ENCODE measurements around the gene FOCAD.

FOCAD gene

DNA sequence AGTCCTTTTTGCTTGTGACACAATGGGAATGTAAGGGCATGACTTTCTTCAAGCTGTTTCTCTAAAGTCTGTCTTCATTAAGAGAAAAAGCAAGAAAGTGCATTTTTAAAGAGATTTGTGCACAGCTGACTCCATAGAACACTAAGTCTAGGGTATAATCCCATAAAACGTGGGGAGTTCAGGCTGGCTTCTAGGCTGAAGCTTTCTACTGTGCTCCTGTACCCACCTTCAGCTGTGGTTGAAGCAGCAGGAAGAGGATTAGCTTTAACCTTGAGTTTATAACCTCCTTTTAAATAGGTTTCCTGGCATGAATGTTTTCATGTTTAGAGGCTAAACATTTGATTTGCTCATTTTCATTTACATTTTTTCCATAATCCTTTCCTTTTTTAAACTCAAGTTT, 220.9 kb downstream of the FOCAD start:
- TF ChIP-seq, protein P1, sequence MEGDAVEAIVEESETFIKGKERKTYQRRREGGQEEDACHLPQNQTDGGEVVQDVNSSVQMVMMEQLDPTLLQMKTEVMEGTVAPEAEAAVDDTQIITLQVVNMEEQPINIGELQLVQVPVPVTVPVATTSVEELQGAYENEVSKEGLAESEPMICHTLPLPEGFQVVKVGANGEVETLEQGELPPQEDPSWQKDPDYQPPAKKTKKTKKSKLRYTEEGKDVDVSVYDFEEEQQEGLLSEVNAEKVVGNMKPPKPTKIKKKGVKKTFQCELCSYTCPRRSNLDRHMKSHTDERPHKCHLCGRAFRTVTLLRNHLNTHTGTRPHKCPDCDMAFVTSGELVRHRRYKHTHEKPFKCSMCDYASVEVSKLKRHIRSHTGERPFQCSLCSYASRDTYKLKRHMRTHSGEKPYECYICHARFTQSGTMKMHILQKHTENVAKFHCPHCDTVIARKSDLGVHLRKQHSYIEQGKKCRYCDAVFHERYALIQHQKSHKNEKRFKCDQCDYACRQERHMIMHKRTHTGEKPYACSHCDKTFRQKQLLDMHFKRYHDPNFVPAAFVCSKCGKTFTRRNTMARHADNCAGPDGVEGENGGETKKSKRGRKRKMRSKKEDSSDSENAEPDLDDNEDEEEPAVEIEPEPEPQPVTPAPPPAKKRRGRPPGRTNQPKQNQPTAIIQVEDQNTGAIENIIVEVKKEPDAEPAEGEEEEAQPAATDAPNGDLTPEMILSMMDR (IDR thresholded peaks at IDR 0.05; ENCODE audit: low read depth, low read length, missing control alignments) = no peak
- H3K4me3 ChIP-seq (replicated peaks; ENCODE audit: low read depth, low read length) = no peak overlapping the region
- DNase-seq (ENCODE audit: extremely low read depth, low read depth) = no peak

DNA sequence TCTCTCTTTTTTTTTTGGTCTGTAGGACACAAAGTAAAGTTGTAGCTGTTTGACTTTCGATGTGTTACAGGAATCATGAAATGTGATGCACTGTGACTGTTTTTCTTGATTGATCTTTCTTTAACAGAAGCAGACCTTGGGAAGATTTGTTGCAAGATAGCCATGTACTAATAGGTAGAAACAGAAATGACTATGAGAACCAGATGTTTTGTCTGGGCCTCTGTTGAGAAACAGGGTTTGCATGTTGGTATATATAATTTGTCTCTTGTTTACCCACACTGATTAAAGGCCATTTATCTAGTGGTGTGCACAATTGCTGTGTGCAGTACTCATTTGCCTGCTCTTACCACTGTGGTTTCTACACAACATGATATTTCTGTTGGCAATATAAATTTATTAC, 222.3 kb downstream of the FOCAD start:
- H3K4me3 ChIP-seq (replicated peaks; ENCODE audit: low read depth, low read length) = no peak overlapping the region
- DNase-seq (ENCODE audit: extremely low read depth, low read depth) = no peak
- TF ChIP-seq, protein P1 (IDR thresholded peaks at IDR 0.05; ENCODE audit: low read depth, low read length, missing control alignments) = no peak

DNA sequence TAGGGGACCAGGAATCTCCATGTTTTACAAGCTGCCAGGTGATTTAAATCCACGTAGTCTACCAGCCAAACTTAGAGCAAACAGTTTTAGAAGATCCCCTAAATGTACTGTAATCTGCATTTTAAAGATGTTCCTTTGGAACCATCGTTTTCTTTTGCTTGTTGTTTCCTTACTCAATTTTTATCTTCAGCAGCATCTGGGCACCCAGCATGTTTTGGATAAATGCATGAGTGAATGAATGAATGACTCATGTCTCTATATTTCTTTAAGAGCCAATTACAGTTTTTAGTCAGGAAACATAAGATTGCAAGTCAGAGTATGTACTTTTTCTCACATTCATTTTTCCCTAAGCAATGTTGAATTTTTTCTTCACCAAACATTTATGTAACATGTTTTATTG, 224.4 kb downstream of the FOCAD start:
- no peak for DNase-seq (ENCODE audit: extremely low read depth, low read depth)
- no peak overlapping the region for H3K4me3 ChIP-seq (replicated peaks; ENCODE audit: low read depth, low read length)
- TF ChIP-seq, protein P1 (IDR thresholded peaks at IDR 0.05; ENCODE audit: low read depth, low read length, missing control alignments) = no peak

DNA sequence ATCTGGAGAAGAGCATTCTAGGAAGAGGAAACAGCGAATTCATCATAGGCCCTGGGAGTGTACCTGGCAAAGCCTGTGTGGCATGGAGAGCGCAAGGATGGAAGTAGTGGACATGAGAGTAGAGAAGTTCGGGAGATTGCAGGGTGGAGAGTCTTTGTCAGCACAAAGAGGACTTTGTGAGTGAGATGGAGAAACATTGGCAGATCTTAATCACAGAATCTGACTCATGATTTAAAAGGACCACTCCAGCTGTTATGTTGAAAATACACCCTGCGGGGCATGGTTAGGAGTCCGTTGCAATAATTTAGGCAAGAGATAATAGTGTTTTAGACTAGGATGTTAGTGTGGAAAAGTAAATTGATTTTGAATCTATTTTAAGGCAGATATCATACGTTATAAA, 230.5 kb downstream of the FOCAD start:
- no peak overlapping the region for H3K4me3 ChIP-seq (replicated peaks; ENCODE audit: low read depth, low read length)
- DNase-seq (ENCODE audit: extremely low read depth, low read depth) = no peak
- TF ChIP-seq, protein P1 (IDR thresholded peaks at IDR 0.05; ENCODE audit: low read depth, low read length, missing control alignments) = no peak

DNA sequence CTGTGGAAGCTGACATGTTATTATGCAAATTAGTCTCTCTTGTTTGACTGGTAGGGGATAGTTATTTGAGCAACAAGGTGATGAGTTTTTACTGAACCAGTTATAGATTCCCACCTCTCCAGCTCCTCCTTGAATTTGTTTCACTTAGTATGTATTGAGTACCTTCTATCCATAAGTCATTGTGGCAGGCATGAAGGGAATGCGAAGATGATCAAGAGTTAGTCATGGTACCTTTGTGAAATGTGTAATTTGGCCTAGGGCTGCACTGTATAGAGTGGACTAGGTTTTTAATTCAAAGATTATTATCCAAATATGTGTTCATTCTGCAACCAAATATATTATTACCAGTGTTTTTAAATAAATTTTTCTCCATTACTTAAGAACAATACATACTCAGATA, 237.3 kb downstream of the FOCAD start:
- H3K4me3 ChIP-seq (replicated peaks; ENCODE audit: low read depth, low read length) = no peak overlapping the region
- TF ChIP-seq, protein P1 (IDR thresholded peaks at IDR 0.05; ENCODE audit: low read depth, low read length, missing control alignments) = no peak
- DNase-seq (ENCODE audit: extremely low read depth, low read depth) = no peak

DNA sequence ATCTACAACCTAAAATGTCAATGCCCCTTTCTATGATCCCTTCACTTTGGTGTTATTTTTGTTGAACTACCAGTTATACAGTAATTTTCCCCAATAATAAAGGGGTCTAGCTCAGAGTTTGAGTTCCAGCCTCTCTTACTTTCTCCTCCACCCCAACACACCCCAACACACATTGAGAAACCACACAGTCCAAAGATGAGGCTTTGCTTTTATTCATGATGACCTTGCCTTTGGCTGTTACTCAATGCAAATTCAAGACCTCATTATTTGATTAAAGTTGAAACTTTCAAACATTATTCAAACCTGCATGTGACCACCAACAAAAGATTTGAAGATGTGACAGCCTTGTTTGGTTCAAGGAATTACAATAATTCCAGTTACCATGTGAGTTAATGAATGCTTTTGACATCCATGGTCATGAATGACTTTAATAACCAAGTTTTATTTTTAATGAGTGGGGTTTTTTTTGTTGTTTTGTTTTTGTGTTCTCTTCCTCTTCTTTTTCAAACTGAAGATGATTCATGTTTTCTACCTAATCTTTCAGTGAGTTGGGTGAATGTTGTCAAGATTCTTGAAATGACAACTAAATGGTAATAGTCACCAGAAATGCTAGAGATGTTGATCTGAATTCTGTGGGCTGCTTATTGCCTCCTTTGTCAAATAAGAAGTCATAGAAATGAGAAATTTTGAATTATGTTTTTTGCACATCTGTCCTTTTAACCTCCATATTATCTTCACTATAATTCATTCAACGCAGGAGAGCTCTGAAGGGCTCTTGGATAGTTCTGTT, 241.4 kb downstream of the FOCAD start:
- TF ChIP-seq, protein P1 (IDR thresholded peaks at IDR 0.05; ENCODE audit: low read depth, low read length, missing control alignments) = no peak
- DNase-seq (ENCODE audit: extremely low read depth, low read depth) = no peak
- H3K4me3 ChIP-seq (replicated peaks; ENCODE audit: low read depth, low read length) = no peak overlapping the region

DNA sequence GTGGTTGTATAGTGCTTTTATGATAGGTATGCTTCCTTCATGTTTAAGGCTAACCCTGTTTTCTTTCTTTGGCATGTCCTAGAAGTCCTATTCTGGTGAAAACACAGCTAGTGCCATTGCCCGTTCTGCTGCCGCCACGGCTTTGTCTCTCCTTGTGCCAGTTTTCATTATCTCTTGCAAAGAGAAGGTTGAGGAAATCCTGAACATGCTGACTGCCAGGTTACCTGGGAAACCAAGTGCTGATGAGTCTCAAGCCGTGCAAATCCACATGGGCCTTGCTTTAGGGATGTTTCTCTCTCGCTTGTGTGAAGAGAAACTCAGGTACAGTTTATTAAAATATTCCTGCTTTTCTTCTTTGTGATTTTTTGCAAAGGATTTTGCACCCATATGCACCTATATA, 245.2 kb downstream of the FOCAD start:
- TF ChIP-seq, protein P1 (IDR thresholded peaks at IDR 0.05; ENCODE audit: low read depth, low read length, missing control alignments) = no peak
- no peak for DNase-seq (ENCODE audit: extremely low read depth, low read depth)
- no peak overlapping the region for H3K4me3 ChIP-seq (replicated peaks; ENCODE audit: low read depth, low read length)

All from HFF-Myc (cell line).